ENCODE measurements around the gene FOXP1. TPM values are rescaled to one million over a fixed set of nuclear protein-coding genes. Genes with fewer than 3 reads are reported as not detected.

The FOXP1 gene
- total RNA-seq, 1 experiment from 2014 or later: 75.3 TPM

GRCh38 chr3:71330909-71331308 lies 252.6 kb downstream of the FOXP1 start:
- H3K27me3 ChIP-seq (ENCODE audit: insufficient read depth, low read length): no peaks in the 10 kb centered on the region
- no peak overlapping the region for H2AFZ ChIP-seq (ENCODE audit: low read length)
- no peak for TF ChIP-seq CTCF (conservative IDR thresholded peaks at IDR 0.05)
- Mint-ChIP-seq H3K4me1 (peaks cover 0 to 3% of the 10 kb centered on the region in 2 experiments; a peak in 1 of 4 replicates), H3K9me3 (peaks cover 9 to 12% of the 10 kb centered on the region in 2 experiments), H3K36me3 (ENCODE audit: insufficient read depth in 1 of 3, low read depth in 3 of 3) (peaks cover 11 to 21% (median 14%) of the 10 kb centered on the region in 3 experiments), H3K27me3 (ENCODE audit: low read depth) (no peaks in the 10 kb centered on the region), H3K27ac (no peak overlapping the region), H3K4me3 (no peak overlapping the region)
- H3K23me2 ChIP-seq (ENCODE audit: insufficient read length, low read depth, low read length, poor library complexity, severe bottlenecking): no peaks in the 10 kb centered on the region
- no peak overlapping the region for H3K18ac ChIP-seq (ENCODE audit: insufficient read length, low read depth, low read length)
- H3K79me2 ChIP-seq (ENCODE audit: insufficient read depth, low read length): no peaks in the 10 kb centered on the region
- no peak overlapping the region for H2AK5ac ChIP-seq (ENCODE audit: insufficient read length, low read length)
- H4K20me1 ChIP-seq (ENCODE audit: control insufficient read depth, insufficient read depth, insufficient read length): no peaks in the 10 kb centered on the region
- H3K27ac ChIP-seq (ENCODE audit: insufficient read length, low read depth, low read length): no peak overlapping the region
- no peak overlapping the region for H2BK120ac ChIP-seq (ENCODE audit: low read depth, low read length, poor library complexity, severe bottlenecking)
- H3K4me2 ChIP-seq (ENCODE audit: insufficient read depth, insufficient read length, low read length): no peak overlapping the region
- H3K9ac ChIP-seq (ENCODE audit: extremely low read depth, insufficient read length, low read length): no peak overlapping the region
- no peak overlapping the region for H2BK15ac ChIP-seq (ENCODE audit: low read depth, low read length)
- no peak overlapping the region for H2BK20ac ChIP-seq (ENCODE audit: low read depth, low read length, poor library complexity, severe bottlenecking)
- no peak overlapping the region for H3K14ac ChIP-seq (ENCODE audit: insufficient read depth, low read length)
- H4K91ac ChIP-seq (ENCODE audit: insufficient read length, low read depth, low read length): no peak overlapping the region
- H3K4me1 ChIP-seq (ENCODE audit: insufficient read depth, low read length): no peaks in the 10 kb centered on the region
- no CpG with 5 or more reads among the region's 18 CpGs for WGBS (ENCODE audit: extremely low coverage, insufficient read length, low lambda C conversion rate)
- no peak overlapping the region for H4K8ac ChIP-seq (replicated peaks; ENCODE audit: insufficient read length, low read depth, low read length)
- H3K9me3 ChIP-seq (ENCODE audit: control insufficient read depth, low read depth, low read length): no peaks in the 10 kb centered on the region
- DNase-seq: no peak
- H3K79me1 ChIP-seq (ENCODE audit: insufficient read depth, low read depth, low read length, poor library complexity, severe bottlenecking): no peaks in the 10 kb centered on the region
- H2BK5ac ChIP-seq (ENCODE audit: insufficient read length, low read length): no peak overlapping the region
- H3K56ac ChIP-seq (ENCODE audit: insufficient read length, low read depth, low read length): no peak overlapping the region
- H3K4ac ChIP-seq (ENCODE audit: low read depth, low read length): no peak overlapping the region
- no peak overlapping the region for H4K5ac ChIP-seq (ENCODE audit: insufficient read length, low read depth, low read length)
- H3T11ph ChIP-seq (ENCODE audit: low read length): no peak overlapping the region
- H3K23ac ChIP-seq (ENCODE audit: insufficient read length, low read depth, low read length): no peak overlapping the region
- H2BK12ac ChIP-seq (ENCODE audit: insufficient read length, low read depth, low read length): no peak overlapping the region

Data from H9 (cell line).